NB4 (cell line): ENCODE data around the gene FTO.

Experiments used
- DNase-seq: peaks from one replicate; pipeline ENCODE4 v3.0.0; 2010; ENCODE audit warnings: low read depth
- H3K4me3 ChIP-seq: one replicate; pipeline ENCODE4 v1.5.1; 2011; ENCODE audit warnings: mild to moderate bottlenecking, low read depth, low read length, moderate library complexity
- CTCF ChIP-seq: IDR thresholded peaks from one replicate; pipeline ENCODE4 v1.5.1; 2012; ENCODE audit warnings: low read depth, low read length
- MAX ChIP-seq: IDR thresholded peaks from 2 replicates; pipeline ENCODE4 v1.6.1; 2011; ENCODE audit warnings: low read depth, low read length
- MYC ChIP-seq: IDR thresholded peaks from 2 replicates; pipeline ENCODE4 v1.6.1; 2011; ENCODE audit warnings: low read depth, low read length
- POLR2A ChIP-seq: IDR thresholded peaks from 2 replicates; pipeline ENCODE4 v1.6.1; 2011; ENCODE audit warnings: mild to moderate bottlenecking; ENCODE audit not compliant: insufficient read length; ENCODE audit errors: extremely low read depth

Gene FTO

GRCh38 chr16:53755026-53755910 lies 51.3 kb downstream of the FTO start:
- no peak for TF ChIP-seq MYC
- TF ChIP-seq MAX = no peak
- no peak for TF ChIP-seq POLR2A
- TF ChIP-seq CTCF = no peak
- no peak for DNase-seq
- no peak overlapping the region for H3K4me3 ChIP-seq

GRCh38 chr16:53756275-53756996 lies 52.5 kb downstream of the FTO start:
- no peak for DNase-seq
- no peak overlapping the region for H3K4me3 ChIP-seq
- TF ChIP-seq POLR2A (no peak), CTCF (no peak), MYC (no peak), MAX (no peak)

GRCh38 chr16:53757971-53758609 lies 54.1 kb downstream of the FTO start:
- DNase-seq = no peak
- TF ChIP-seq POLR2A (no peak), CTCF (no peak), MYC (no peak), MAX (no peak)
- no peak overlapping the region for H3K4me3 ChIP-seq

GRCh38 chr16:53761962-53762703 lies 58.2 kb downstream of the FTO start:
- TF ChIP-seq MAX (no peak), CTCF (no peak), POLR2A (no peak), MYC (no peak)
- H3K4me3 ChIP-seq = no peak overlapping the region
- DNase-seq = no peak

- H3K4me3 ChIP-seq = no peak overlapping the region
- no peak for DNase-seq
- no peak for TF ChIP-seq CTCF
- TF ChIP-seq MYC = no peak
- TF ChIP-seq POLR2A = no peak
- TF ChIP-seq MAX = no peak
Observed at GRCh38 chr16:53766304-53767016, 62.5 kb downstream of the FTO start.
